ENCODE measurements around the gene MC4R.

The MC4R gene

GRCh38 chr18:60322591-60322990 lies 50.0 kb downstream of the MC4R start:
- DNase-seq, result no peak

All from effector CD8-positive, alpha-beta T cell (primary cell).